HG03025 (cell line): ENCODE measurements around the gene MACO1.
"Not testable (repeated sequence)": the region's sequence is repeated elsewhere in the genome, so short reads cannot be mapped to it uniquely, and the experiment has no call there.

Experiments used
- ATAC-seq: cut with Tn5 transposase; IDR thresholded peaks from one replicate; pipeline ENCODE4 v1.9.1; 2021; ENCODE audit warnings: mild to moderate bottlenecking, moderate library complexity; ENCODE audit not compliant: unreplicated experiment, low FRiP score

Gene MACO1, protein sequence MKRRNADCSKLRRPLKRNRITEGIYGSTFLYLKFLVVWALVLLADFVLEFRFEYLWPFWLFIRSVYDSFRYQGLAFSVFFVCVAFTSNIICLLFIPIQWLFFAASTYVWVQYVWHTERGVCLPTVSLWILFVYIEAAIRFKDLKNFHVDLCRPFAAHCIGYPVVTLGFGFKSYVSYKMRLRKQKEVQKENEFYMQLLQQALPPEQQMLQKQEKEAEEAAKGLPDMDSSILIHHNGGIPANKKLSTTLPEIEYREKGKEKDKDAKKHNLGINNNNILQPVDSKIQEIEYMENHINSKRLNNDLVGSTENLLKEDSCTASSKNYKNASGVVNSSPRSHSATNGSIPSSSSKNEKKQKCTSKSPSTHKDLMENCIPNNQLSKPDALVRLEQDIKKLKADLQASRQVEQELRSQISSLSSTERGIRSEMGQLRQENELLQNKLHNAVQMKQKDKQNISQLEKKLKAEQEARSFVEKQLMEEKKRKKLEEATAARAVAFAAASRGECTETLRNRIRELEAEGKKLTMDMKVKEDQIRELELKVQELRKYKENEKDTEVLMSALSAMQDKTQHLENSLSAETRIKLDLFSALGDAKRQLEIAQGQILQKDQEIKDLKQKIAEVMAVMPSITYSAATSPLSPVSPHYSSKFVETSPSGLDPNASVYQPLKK

DNA sequence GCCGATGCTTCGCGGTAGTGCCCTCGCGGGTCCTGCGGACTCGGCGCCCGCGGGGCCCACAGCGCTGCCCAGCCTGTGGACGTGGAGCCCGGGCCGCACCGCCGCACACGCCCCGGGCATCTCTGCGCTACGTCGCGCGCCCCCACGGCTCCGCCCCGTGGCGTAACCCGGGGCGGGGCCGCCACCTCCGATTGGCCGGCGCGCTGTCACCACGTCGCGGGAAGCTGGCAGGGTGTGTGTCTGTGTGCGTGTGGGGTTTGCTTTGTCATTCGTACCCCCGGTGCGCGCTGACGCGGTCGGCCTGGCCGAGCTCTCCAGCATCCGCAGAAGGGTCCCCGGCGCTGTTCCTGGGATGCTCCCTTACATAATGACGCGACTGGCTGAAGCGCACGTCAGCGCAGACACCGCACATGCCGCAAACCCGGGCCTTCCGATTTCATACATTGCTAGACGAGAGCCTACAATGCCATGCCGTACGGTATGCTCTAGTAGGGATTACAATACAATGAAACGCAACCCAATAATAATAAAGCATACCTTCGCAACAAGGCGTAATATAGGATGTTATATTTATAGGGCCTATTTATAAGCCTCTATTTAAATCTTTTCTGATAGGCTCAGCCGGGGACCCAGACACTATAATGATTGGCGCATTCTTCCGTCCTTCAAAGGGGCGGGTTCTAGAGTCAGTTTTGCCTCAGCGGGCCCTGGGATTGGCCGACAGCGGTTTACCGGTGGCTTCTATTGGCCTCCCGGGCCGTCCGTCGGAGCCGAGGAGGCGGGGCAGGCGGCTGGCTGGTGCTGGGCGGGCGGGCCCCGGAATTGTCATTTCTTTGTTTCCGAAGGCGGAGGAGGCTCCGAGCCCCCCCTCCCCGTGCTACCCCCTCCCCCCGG is at the start of gene MACO1:
Gene MACO1, plus strand, starts transcription at position 825 of the 894 bp plus-strand sequence. CDS start 202 bp downstream, outside the sequence.
- peak; percentile 81 for ATAC-seq

DNA sequence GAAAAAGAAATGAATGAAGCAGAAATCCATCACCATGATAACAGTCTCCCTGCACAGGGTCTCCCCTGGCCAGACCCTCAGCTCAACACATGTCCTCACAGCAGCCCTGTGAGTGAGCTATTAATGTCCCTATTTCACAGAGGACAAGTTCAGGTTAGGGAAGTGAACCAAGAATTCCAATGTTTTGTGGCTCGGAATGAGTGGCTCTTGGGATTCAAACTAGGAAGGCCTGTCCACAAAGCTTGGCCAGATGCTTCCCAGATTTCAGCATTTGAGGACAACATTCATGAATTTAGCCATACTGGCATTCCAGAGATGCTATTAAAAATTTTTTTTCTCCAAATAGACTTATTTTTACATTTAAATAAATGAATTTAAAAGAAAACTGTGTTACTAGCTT is 48.2 kb upstream of the MACO1 start:
- ATAC-seq: not testable (repeated sequence)

DNA sequence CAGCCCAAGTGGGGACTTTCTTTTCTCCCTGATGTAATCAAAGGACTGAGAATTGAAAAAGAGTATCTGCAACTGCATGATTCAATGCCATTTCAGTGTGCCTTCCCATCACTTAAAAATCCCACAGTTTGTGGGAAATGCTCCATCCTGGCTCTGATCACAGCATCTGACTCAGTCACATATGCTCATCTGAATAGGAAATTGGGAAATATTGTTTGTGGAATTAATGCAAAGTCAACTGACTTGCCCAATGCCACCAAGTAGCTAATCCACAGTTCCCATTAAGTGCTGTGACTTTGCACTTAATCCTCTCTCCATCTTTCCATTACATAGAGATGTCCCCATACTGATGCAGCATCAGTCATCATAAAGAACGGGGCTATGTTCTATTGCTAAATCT is 47.6 kb upstream of the MACO1 start:
- ATAC-seq: not testable (repeated sequence)

DNA sequence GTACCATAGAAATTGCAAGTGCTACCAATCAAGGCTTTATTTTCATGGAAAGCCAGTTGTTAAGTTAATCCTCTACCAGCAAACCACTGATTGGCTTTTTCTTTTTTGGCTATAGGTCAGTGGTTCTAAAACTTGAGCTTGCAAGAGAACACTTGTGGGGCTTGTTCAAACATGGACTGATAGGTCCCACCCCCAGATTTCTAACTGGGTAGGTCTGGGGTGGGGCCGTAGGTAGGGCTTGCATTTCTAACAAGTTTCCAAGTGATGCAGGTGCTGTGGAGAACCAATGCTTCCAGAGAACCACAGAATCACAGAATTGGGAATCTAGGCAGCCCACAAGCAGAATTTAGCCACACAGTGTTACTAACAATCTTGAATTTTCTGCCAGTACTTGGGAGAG is 46.8 kb upstream of the MACO1 start:
- ATAC-seq: not testable (repeated sequence)

DNA sequence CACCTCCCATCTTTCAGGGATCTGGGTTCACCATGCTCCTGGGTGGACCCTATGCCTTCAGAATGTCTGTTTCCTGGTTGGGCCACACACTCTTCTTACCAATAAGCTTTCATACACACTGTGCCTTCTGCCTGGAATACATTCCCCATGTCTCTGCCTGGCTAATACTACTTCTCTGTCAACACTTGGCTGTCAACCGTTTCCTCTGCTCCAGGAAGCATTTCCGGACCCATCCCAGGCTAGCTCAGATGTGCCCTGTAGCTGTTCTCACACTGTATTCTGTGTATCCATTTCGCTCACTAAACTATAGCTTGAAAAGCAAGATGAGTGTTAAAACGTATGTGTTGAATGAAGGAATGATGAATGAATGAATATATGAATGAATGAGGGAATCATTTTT is 43.6 kb upstream of the MACO1 start:
- not testable (repeated sequence) for ATAC-seq

DNA sequence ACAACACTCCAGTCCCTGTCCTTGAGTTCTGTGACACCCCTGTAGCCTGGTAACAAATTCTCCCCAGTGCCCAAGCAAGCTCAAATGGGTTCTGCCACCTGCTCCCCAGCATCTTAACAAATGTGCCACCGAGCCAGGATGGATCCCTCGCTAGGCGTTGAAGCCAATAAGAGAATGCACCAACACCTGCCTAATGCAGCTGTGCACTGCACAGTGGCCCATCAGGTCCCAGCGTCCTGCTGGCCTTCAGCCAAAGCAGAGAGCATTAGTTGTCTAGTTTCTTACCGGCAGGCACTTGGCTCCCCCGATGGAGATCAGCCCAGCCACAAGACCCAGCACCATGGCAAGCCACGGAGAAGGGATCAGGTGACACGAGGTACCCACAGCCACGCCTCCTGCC is 42.0 kb upstream of the MACO1 start:
- ATAC-seq: not testable (repeated sequence)

DNA sequence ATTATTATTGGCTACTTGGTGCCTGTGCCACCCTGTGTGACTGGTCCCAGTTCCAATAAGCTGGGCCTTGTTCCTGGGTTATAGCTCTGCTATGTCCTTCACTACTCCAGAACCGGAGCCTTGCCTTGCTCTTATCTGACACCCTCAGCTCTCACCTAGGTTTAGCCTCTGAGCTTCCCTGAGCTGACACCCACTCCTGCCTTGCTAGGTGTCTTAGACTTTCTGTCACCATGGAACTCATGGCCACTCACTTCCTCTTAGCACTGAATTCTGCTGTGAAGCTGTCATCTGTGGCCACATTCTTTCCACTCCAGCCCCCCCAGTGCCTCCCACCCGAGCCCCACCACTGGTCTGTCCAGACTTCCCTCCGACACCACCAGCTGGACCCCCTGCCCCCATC is 41.0 kb upstream of the MACO1 start:
- not testable (repeated sequence) for ATAC-seq

DNA sequence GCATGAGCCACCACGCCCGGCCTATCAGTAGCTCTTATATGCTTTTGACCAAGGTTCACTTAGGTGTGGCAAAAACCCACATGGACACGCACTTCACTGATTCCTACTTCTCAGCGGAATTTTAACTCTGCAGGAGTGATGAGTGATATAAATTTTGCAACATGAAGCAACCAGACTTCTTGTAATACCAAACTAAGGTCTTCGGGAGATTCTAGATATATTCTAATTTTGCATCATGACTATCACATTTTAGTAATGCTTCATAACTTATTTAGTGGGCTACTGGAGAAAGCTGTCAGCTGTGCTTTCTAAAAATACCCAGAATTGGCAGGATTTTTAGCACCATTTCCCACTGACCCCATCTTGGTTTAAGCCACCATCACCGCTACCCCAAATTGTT is 37.9 kb upstream of the MACO1 start:
- ATAC-seq: no peak

DNA sequence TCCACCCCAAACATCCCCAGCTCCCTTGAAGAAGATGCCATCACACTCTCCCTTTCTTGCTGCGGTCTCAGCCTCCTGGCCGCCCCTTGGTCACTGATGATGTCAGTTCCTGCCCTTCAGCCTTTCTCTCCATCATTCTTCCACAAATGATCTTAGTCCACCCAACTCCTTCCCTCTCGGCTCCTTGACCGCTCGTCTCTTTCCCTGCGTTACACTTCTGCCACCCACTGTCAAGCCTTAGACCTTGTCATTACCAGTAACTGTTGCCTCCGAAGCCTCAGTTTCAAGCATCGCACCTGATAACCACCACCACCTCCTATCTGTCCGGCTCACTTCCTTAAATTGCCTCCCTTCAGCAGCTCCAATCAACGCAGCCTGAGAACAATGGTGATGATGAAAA is 33.1 kb upstream of the MACO1 start:
- ATAC-seq: not testable (repeated sequence)

DNA sequence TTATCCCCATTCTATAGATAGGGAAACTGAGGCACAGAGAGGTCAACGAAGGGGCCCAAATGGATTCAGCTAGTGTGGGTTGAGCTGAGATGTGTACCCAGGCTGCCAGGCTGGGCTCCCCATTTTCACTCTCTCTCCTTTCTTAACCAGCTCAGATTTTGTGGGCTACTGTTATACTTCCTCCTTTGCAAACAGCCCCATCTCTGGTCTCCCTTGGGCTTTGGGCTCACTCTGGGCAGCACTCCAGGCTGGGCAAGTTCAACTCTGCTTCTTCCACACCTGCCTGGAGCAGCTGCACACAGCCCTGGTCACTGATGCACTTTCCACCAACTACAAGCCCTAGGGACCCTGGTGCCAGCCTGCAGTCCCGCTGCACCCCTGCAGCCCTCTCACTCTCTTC is 32.6 kb upstream of the MACO1 start:
- ATAC-seq: not testable (repeated sequence)

DNA sequence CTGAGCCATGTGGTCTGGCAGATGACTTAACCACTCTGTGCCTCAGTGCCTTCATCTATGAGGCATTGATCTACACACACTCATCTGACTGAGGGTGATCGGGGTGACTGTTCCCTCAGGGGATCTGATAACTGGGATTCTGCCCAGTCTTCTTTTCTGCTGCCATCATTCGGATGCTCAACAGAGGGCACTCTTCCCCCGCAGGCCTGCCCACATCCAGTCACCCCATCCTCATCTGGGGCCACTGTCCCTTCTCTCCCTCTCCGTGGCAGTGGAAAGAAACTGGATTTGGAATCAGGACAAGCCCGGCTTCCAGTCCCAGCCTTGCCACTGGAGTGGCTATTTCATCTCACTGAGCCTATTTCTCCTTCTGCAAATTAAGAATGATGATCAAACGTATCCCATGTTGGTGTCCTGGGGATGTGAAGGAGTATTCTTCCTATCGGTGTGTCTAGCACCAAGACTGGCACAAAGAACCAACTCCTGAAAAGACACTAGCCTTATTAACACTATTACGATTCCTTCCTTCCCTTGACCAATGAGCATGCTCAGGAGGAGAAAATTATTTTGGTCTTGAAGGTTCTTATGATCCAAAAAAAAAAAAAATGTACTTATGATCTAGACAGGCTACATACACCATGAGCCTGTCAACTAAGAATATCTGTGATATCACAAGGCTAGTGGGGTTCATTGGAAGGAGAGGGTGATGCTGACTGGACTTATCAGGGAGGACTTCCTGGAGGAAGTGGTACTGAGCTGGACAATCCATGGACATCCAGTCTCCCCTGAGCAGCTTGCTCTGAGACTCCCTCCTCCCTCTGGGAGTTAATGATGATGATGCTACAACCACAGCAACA is 27.5 kb upstream of the MACO1 start:
- not testable (repeated sequence) for ATAC-seq

DNA sequence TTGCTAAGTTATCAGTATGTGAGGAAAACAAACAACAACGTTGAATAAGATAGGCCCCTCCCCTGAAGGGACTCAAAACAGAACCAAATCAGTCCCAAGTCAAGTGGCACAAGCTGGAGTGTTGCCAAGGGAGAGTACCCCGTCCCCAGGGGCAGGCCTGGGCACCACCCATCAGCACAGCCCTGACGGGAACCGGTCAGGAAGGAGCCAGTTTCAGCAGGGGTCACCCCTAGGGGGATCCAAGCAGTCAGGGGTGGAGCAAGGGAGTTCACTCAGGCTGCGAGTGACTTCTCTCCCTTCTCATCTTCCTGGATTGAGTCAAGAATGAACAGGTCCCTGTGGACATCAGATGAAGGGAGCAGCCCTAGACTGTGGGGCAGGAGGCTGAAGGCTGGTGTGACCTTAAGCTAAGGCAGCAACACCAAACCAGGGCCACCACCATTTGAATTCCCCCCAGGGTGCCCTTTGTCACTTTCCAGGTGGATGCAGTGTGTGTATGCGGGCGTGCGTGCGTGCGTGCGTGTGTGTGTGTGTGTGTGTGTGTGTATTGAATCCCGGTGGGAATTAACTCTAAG is 24.9 kb upstream of the MACO1 start:
- ATAC-seq: not testable (repeated sequence)

DNA sequence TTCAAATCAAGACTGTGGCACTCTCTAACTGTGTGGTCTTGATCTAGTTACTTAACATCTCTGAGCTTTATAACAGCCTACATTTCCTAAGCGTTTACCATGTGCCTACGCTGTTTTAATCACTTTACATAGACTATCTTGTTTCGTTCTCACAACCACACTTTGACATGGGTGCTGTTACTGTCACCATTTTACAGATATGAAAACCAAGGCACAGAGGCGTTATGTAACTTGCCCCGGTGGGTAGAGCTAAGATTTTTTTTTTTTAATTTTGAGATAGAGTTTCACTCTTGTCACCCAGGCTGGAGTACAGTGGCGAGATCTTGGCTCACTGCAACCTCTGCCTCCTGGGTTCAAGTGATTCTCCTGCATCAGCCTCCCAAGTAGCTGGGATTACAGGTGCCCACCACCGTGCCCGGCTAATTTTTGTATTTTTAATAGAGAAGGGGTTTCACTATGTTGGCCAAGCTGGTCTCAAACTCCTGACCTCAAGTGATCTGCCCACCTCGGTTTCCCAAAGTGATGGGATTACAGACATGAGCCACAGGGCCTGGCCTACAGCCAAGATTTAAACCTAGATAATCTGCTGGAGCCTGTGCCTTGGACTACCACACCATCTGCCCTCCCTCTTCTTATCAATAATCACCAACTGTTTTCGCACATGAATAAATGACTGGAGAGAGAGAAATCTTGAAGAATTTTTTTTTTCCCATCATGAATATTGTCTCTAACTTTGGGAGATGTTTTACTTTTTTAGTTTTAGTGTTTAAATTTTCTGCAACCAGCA is 20.9 kb upstream of the MACO1 start:
- not testable (repeated sequence) for ATAC-seq

DNA sequence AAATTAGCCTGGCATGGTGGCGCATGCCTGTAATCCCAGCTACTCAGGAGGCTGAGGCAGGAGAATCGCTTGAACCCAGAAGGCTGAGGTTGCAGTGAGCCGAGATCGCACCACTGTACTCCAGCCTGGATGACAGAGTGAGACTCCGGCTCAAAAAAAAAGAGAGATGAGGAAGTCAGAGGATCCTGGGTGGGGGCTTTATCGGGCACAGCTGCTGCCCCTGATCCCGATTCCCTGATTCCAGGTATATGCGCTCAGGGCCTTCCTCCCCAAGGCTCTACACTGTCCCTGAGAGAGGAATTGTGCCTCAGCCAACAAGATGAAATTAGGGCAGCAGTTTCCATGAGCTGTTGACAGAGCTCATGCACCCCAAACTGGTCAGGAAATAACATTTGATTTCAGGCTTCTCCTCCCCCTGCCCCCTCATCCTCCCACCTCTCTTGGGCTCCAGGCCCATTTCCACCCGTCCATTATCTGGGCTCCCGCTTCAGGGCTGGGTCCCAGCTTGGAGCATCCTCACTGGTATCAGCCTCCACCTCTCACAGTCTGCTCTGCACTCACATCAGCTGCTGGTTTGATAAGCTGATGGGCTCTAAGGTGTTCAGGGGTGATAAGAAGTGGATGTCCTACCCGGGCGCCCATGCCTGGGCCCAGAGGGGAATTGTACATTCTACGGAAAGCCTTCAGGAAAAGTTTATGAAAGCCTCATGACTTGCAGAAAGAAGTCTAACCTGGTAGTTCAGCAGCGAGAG is 17.6 kb upstream of the MACO1 start:
- ATAC-seq: not testable (repeated sequence)

DNA sequence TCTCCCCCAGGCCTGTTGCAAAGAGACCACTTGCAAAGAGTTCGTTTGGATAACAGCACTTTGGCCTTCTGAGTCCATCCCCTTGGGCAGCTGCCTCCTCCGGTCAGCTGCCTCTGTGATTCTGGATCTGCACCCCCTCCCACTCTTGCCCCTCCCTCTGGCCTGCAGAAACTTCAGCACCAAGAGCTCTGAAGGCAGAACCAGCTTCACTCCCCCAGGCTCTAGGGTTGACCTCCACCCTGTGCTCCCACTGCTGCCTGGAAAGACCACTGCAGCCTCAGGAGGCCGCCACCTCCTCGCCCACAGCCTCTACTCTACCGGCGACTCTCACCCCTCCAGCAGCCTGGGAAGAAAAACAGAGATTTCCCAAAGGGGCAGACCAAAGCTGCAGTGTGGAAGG is 16.5 kb upstream of the MACO1 start:
- not testable (repeated sequence) for ATAC-seq

DNA sequence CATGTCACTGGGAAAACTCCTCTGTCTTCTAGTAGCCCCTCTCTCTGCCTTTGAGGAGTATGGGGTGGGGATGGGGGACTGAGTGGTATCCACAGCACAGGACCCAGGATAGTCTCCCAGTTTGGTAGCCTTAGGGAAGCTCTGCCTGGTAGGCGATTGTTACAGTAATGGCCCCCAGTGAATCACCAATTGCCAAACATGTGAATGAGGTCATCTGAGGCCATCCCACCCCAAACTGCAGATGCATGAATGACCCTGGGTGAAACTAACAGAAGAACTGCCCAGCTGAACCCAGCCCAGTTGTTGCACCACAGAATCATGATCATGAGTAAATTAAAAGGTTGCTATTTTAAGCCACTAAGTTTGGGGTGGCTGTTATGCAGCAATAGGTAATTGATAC is 16.1 kb upstream of the MACO1 start:
- ATAC-seq: not testable (repeated sequence)

DNA sequence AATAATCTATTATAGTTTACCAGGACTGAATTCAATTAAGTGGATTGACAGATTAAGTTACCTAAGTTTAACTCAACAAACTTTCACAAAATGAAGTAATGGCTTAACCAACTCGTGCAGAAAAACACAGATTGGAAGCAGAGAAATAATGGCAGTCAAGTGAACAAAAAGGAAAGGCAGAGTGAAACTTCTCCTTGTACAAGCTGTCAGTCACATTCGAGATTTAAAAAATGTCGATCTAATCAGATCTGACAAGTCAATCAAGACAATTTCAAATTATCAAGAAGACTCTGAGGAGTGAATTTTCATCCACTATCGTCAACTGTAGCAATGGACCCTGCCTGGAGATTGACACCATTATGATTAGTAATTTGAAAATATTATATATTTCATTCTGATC is 13.4 kb upstream of the MACO1 start:
- not testable (repeated sequence) for ATAC-seq

DNA sequence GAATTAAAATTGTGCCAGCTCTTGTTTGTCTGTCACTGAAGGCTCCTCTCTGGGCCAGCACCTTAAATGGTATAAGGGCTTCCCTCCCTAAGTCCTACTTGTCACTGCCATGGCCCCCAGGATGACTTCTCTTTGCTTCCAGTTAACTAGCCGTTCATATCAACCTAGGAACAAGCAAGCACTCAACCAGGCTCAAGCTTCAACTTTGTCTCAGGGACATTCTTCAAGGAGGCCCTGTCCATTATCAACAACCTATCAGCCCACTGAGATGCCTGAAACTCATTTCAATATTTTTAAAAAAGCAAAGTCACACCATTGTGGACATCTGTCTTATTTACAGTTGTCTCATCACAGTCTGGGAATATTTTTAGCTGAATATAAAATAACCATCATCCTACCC is 11.4 kb upstream of the MACO1 start:
- ATAC-seq: not testable (repeated sequence)
